H9 (cell line): ENCODE measurements around the gene ITIH4. TPM values are rescaled to one million over a fixed set of nuclear protein-coding genes. Genes with fewer than 3 reads are reported as not detected.

Experiments
- DNase-seq: peaks from one replicate; pipeline ENCODE4 v3.0.0-alpha.2; 2017
- H2AFZ ChIP-seq: one replicate; pipeline ENCODE4 v1.6.1; 2013; ENCODE audit warnings: mild to moderate bottlenecking, low read length, control low read depth, moderate library complexity
- H2AK5ac ChIP-seq: 2 replicates; pipeline ENCODE4 v1.6.1; 2013; ENCODE audit warnings: low read length, control low read depth, mixed read lengths; ENCODE audit not compliant: insufficient read length
- H2BK120ac ChIP-seq: one replicate; pipeline ENCODE4 v1.6.1; 2013; ENCODE audit warnings: low read depth, mild to moderate bottlenecking, low read length, control low read depth, inconsistent platforms; ENCODE audit not compliant: poor library complexity, severe bottlenecking
- H2BK12ac ChIP-seq: 2 replicates; pipeline ENCODE4 v1.6.1; 2013; ENCODE audit warnings: low read length, control low read depth, mixed read lengths, low read depth; ENCODE audit not compliant: insufficient read length
- H2BK15ac ChIP-seq: 2 replicates; pipeline ENCODE4 v1.6.1; 2013; ENCODE audit warnings: low read depth, low read length, control low read depth
- H2BK20ac ChIP-seq: one replicate; pipeline ENCODE4 v1.6.1; 2013; ENCODE audit warnings: low read depth, mild to moderate bottlenecking, low read length, control low read depth, inconsistent platforms; ENCODE audit not compliant: poor library complexity, severe bottlenecking
- H2BK5ac ChIP-seq: 2 replicates; pipeline ENCODE4 v1.6.1; 2013; ENCODE audit warnings: low read length, control low read depth, mixed read lengths; ENCODE audit not compliant: insufficient read length
- H3K14ac ChIP-seq: 2 replicates; pipeline ENCODE4 v1.6.1; 2013; ENCODE audit warnings: low read length, control low read depth; ENCODE audit not compliant: insufficient read depth
- H3K18ac ChIP-seq: 2 replicates; pipeline ENCODE4 v1.6.1; 2013; ENCODE audit warnings: low read depth, mild to moderate bottlenecking, mixed read lengths, low read length, control low read depth; ENCODE audit not compliant: insufficient read length
- H3K23ac ChIP-seq: 2 replicates; pipeline ENCODE4 v1.6.1; 2013; ENCODE audit warnings: low read length, control low read depth, mixed read lengths, low read depth; ENCODE audit not compliant: insufficient read length
- H3K23me2 ChIP-seq: 2 replicates; pipeline ENCODE4 v1.6.1; 2013; ENCODE audit warnings: low read depth, mild to moderate bottlenecking, mixed read lengths, low read length, control low read depth; ENCODE audit not compliant: insufficient read length, poor library complexity, severe bottlenecking
- H3K27ac ChIP-seq: 2 replicates; pipeline ENCODE4 v1.5.1; 2013; ENCODE audit warnings: low read length, control low read depth, mixed read lengths, low read depth; ENCODE audit not compliant: insufficient read length
- H3K27me3 ChIP-seq: 2 replicates; pipeline ENCODE4 v1.6.1; 2013; ENCODE audit warnings: low read length, control low read depth, inconsistent platforms; ENCODE audit not compliant: insufficient read depth
- H3K4ac ChIP-seq: 2 replicates; pipeline ENCODE4 v1.6.1; 2013; ENCODE audit warnings: low read depth, mild to moderate bottlenecking, control low read depth, inconsistent platforms, low read length, moderate library complexity
- H3K4me1 ChIP-seq: 2 replicates; pipeline ENCODE4 v1.6.1; 2013; ENCODE audit warnings: low read length, control low read depth, inconsistent platforms; ENCODE audit not compliant: insufficient read depth
- H3K4me2 ChIP-seq: 2 replicates; pipeline ENCODE4 v1.6.1; 2013; ENCODE audit warnings: low read length, control low read depth, mixed read lengths; ENCODE audit not compliant: insufficient read length, insufficient read depth
- H3K56ac ChIP-seq: 2 replicates; pipeline ENCODE4 v1.6.1; 2013; ENCODE audit warnings: low read depth, mild to moderate bottlenecking, mixed read lengths, low read length, control low read depth; ENCODE audit not compliant: insufficient read length
- H3K79me1 ChIP-seq: 2 replicates; pipeline ENCODE4 v1.6.1; 2013; ENCODE audit warnings: low read depth, mild to moderate bottlenecking, moderate library complexity, low read length, control low read depth, inconsistent platforms; ENCODE audit not compliant: insufficient read depth, poor library complexity, severe bottlenecking
- H3K79me2 ChIP-seq: 2 replicates; pipeline ENCODE4 v1.6.1; 2013; ENCODE audit warnings: low read length, control low read depth, inconsistent platforms; ENCODE audit not compliant: insufficient read depth
- H3K9ac ChIP-seq: 2 replicates; pipeline ENCODE4 v1.6.1; 2013; ENCODE audit warnings: low read length, control low read depth, mixed read lengths; ENCODE audit not compliant: insufficient read length; ENCODE audit errors: extremely low read depth
- H3K9me3 ChIP-seq: one replicate; pipeline ENCODE4 v1.6.1; 2013; ENCODE audit warnings: low read depth, low read length, inconsistent platforms; ENCODE audit not compliant: control insufficient read depth
- H3T11ph ChIP-seq: one replicate; pipeline ENCODE4 v1.6.1; 2013; ENCODE audit warnings: mild to moderate bottlenecking, low read length, control low read depth, inconsistent platforms
- H4K20me1 ChIP-seq: one replicate; pipeline ENCODE4 v1.6.1; 2013; ENCODE audit not compliant: control insufficient read depth, insufficient read length, insufficient read depth
- H4K5ac ChIP-seq: 2 replicates; pipeline ENCODE4 v1.6.1; 2013; ENCODE audit warnings: low read depth, mild to moderate bottlenecking, mixed read lengths, low read length, control low read depth; ENCODE audit not compliant: insufficient read length
- H4K8ac ChIP-seq: replicated peaks from 2 replicates; pipeline ENCODE4 v1.6.1; 2013; ENCODE audit warnings: low read length, control low read depth, mixed read lengths, low read depth; ENCODE audit not compliant: insufficient read length
- H4K91ac ChIP-seq: 2 replicates; pipeline ENCODE4 v1.6.1; 2013; ENCODE audit warnings: low read depth, mild to moderate bottlenecking, moderate library complexity, mixed read lengths, low read length, control low read depth; ENCODE audit not compliant: insufficient read length
- H3K27ac Mint-ChIP-seq, 3 experiments: 2 replicates in 2 of 3; 3 replicates in 1 of 3; pipeline ENCODE4 v1.8.0; 2020 to 2021; ENCODE audit warnings: mixed read lengths in 3 of 3, mild to moderate bottlenecking in 1 of 3, moderate library complexity in 1 of 3
- H3K27me3 Mint-ChIP-seq: 2 replicates; pipeline ENCODE4 v1.8.0; 2021; ENCODE audit warnings: low read depth, mild to moderate bottlenecking, moderate library complexity, mixed read lengths
- H3K36me3 Mint-ChIP-seq, 3 experiments: 2 replicates in 2 of 3; 3 replicates in 1 of 3; pipeline ENCODE4 v1.8.0; 2020 to 2021; ENCODE audit warnings: low read depth in 3 of 3, mixed read lengths in 3 of 3; ENCODE audit not compliant: insufficient read depth in 1 of 3
- H3K4me1 Mint-ChIP-seq, 2 experiments: 2 replicates each; pipeline ENCODE4 v1.8.0; 2020; ENCODE audit warnings: mixed read lengths in 2 of 2
- H3K4me3 Mint-ChIP-seq, 2 experiments: 2 replicates in 1 of 2; 3 replicates in 1 of 2; pipeline ENCODE4 v1.8.0; 2020 to 2021; ENCODE audit warnings: mild to moderate bottlenecking in 2 of 2, mixed read lengths in 2 of 2, moderate library complexity in 1 of 2
- H3K9me3 Mint-ChIP-seq, 2 experiments: 2 replicates in 1 of 2; 3 replicates in 1 of 2; pipeline ENCODE4 v1.8.0; 2020; ENCODE audit warnings: mild to moderate bottlenecking in 2 of 2, mixed read lengths in 2 of 2, moderate library complexity in 1 of 2
- WGBS: extraction: QIAGEN DNeasy Blood & Tissue Kit; methylation state at CpG from one replicate; pipeline ENCODE4 v1.1.7; 2013; ENCODE audit warnings: missing lambda C conversion rate, low lambda C conversion rate, mixed read lengths; ENCODE audit not compliant: insufficient read length; ENCODE audit errors: extremely low coverage; 5-methylcytosine and 5-hydroxymethylcytosine counted together
- total RNA-seq: library from RNA; stranded (reverse); gene quantifications from 2 replicates; pipeline ENCODE4 v1.2.1, GENCODE V29; 2021
- TF ChIP-seq, protein P1 (sequence below): fragments of 200-600 bp; sonication (generic); conservative IDR thresholded peaks from 3 replicates; pipeline ENCODE4 v1.8.0; 2021; ENCODE audit warnings: antibody characterized with exemption, mild to moderate bottlenecking

Gene ITIH4
- total RNA-seq, 1 experiment from 2014 or later: 3.0 TPM

DNA sequence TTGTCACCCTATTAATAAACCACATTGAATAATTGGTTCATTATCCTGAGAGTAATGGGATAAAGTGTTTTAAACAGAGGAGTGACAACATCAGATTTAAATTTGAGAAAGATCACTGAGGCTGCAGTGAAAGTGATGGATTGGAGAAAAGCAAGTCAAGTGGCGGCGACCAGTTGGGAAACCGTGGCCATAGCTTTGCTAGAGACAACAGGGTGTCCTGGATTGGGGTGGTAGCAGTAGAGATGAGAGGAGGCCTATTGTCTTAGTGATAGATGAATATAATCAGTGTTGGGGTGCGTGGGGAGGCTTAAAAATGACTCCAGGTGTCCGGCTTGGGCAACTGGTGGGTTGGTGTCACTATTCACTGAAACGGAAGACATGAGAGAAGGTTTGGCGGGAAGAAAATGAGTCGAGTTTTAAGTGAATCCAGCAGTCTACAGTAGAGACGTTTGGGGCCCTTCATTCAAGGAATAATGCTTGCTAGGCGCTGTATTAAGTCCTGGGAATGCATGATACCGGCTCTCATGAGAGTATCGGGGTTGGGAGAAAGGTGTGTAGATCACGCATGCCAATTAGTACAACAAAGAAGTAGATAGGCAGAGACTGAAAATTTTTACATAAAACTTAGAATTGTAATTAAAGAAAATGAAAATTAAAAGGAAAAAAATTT is 60.6 kb downstream of the ITIH4 start:
- Mint-ChIP-seq H3K9me3 (no peaks in the 10 kb centered on the region), H3K4me3 (peak overlapping the region; percentile 82 to 92), H3K27ac (peak overlapping the region; percentile 27 to 95 (median 30); a peak in 6 of 7 replicates), H3K4me1 (peaks cover 9 to 16% of the 10 kb centered on the region in 2 experiments), H3K36me3 (peaks cover 5 to 28% (median 28%) of the 10 kb centered on the region in 3 experiments; a peak in 6 of 7 replicates), H3K27me3 (no peaks in the 10 kb centered on the region; the same call in 1 of the 2 replicates)
- Histone ChIP-seq H2BK15ac (no peak overlapping the region), H3K27ac (peak overlapping the region; percentile 13), H3K14ac (peak overlapping the region; percentile 75; the same call in 1 of the 2 replicates), H2BK12ac (no peak overlapping the region), H4K8ac (no peak overlapping the region), H4K5ac (no peak overlapping the region), H3T11ph (no peak overlapping the region), H2AFZ (no peak overlapping the region), H3K4me2 (peak overlapping the region; percentile 95), H4K20me1 (no peaks in the 10 kb centered on the region), H4K91ac (no peak overlapping the region), H3K23me2 (peaks cover 6% of the 10 kb centered on the region), H3K18ac (peak overlapping the region; percentile 72), H3K4me1 (no peaks in the 10 kb centered on the region), H3K79me2 (no peaks in the 10 kb centered on the region; the same call in 1 of the 2 replicates), H3K56ac (no peak overlapping the region), H2BK120ac (no peak overlapping the region), H3K4ac (no peak overlapping the region), H3K79me1 (no peaks in the 10 kb centered on the region), H2BK5ac (no peak overlapping the region), H3K23ac (no peak overlapping the region), H2AK5ac (no peak overlapping the region), H3K9ac (peak overlapping the region; percentile 94), H3K9me3 (no peaks in the 10 kb centered on the region), H3K27me3 (no peaks in the 10 kb centered on the region), H2BK20ac (no peak overlapping the region)
- WGBS: no CpG with 5 or more reads among the region's 13 CpGs
- TF ChIP-seq, protein P1, sequence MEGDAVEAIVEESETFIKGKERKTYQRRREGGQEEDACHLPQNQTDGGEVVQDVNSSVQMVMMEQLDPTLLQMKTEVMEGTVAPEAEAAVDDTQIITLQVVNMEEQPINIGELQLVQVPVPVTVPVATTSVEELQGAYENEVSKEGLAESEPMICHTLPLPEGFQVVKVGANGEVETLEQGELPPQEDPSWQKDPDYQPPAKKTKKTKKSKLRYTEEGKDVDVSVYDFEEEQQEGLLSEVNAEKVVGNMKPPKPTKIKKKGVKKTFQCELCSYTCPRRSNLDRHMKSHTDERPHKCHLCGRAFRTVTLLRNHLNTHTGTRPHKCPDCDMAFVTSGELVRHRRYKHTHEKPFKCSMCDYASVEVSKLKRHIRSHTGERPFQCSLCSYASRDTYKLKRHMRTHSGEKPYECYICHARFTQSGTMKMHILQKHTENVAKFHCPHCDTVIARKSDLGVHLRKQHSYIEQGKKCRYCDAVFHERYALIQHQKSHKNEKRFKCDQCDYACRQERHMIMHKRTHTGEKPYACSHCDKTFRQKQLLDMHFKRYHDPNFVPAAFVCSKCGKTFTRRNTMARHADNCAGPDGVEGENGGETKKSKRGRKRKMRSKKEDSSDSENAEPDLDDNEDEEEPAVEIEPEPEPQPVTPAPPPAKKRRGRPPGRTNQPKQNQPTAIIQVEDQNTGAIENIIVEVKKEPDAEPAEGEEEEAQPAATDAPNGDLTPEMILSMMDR: no peak
- no peak for DNase-seq
